SKM-1 (cell line): ENCODE results near the gene MMP13.
"Not testable (repeated sequence)": the region's sequence is repeated elsewhere in the genome, so short reads cannot be mapped to it uniquely, and the experiment has no call there.

Experiments used
- DNase-seq: peaks from one replicate; lab custom pipeline; 2025; ENCODE audit not compliant: unreplicated experiment; lab: John Stamatoyannopoulos, UW

The MMP13 gene

GRCh38 chr11:102936864-102937509, 18.5 kb downstream of the MMP13 start:
- DNase-seq: no peak

DNA sequence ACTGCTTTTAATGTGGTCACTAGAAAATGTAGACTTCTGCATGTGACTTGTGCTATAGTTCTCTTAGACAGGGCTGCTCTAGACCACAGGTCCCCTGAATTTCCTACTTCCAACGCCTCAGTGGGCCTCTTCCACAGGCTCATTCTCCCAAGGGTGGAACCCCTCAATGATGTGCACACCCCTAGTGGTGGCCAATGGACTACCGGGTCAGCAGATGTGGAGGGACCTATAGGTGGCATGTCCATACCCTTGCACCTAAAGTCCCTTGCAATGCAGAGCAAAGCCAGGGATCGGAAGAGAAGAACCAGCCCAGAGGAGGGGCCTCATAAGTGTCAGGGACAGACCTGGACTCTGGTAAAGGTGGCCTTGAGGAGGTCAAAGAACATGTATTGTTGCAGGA, 20.0 kb downstream of the MMP13 start:
- DNase-seq: no peak

DNA sequence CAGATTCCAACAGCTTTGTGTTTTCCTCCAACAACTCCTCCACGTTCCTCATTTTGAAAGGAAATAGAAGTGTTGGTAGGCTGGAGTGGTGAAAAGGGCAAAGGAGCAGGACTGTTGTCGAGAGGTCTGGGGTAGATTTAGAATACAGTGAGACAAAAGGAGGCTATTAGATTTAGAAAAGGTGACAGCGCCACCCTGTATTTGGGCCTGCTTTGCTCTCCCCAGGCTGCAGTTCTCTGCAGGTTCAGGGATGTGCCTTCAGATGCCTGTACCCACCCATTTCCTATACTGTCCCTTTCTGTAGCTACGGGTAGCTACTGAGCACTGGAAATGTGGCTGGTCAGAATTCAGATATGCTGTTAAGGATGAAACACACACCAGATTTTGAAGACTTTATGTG, 20.8 kb downstream of the MMP13 start:
- no peak for DNase-seq

- no peak for DNase-seq
Measured at GRCh38 chr11:102933627-102934026, 21.9 kb downstream of the MMP13 start.

DNA sequence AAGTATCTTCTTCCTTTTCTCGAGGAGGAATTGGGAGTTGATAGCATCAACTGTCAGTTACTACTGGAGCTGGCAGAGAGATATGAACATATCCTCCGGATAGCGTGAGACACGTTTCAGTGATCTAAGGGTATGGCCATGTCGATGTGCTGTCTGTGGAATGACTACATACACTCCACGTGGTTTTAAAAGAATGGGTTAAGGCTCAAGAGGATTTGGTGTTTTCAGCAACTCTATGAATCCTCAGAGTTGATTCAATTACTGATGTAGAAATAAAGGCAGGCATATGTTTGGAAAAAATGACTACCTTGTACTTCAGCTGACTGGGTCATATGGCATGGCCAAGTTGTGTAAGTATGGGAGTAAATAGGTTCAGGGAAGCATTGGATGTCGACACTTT, 22.9 kb downstream of the MMP13 start:
- no peak for DNase-seq

- DNase-seq: no peak
Measured at GRCh38 chr11:102930451-102930850, 25.1 kb downstream of the MMP13 start.

DNA sequence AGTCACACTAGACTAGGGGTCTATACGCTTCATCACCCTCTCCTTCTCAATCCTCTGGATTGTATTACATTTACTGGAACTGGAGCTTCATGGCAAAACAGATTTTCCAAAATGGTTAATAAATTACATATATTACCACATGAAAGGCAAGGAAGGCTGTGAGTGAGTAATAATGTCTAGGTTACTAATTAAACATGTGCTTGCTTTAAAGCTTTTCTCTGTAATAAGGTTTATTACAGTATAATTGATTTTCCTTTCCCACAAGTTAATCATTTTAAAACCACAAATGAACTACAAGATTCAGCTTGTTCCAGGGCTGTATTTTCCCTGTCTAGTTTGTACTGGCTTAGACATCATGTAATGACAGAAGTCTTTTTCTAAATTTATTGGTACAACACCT, 25.6 kb downstream of the MMP13 start:
- no peak for DNase-seq

DNA sequence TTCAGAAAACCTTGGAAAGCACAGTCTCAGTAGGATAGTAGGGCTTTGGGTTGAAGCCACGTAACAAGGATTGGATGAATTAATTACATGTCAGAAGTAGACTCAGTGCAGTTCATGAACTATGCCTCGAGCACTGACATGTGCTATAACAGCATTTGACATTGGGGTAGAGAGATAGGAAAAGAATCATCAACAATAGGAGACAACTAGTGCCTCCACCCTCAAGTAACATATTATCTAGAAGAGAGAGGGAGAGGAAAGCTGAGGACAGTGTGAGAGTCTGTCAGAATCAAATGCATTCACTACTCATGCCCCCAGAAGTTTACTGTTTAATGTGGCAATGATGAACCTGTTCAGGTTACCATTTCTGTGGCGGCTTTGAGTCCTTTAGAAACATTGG, 26.4 kb downstream of the MMP13 start:
- no peak for DNase-seq

DNA sequence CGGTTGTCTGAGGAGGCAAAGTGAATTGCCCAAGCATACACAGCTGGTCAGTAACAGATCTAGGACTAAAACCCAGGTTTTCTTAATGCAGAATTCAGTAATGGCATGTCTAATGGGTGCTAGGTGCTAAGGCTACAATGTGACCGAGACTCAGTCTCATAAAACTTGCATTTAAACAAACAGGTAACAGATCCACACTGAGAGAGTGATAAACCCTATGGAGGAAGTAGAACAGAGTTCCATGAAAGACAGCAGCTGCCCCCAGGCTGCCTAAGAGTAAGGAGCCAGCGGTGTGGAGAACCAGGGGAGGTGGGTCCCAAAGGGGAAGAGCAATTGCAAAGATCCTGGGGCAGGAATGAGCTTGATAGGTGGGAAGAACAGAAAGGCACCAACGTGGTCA, 27.3 kb downstream of the MMP13 start:
- DNase-seq: no peak

DNA sequence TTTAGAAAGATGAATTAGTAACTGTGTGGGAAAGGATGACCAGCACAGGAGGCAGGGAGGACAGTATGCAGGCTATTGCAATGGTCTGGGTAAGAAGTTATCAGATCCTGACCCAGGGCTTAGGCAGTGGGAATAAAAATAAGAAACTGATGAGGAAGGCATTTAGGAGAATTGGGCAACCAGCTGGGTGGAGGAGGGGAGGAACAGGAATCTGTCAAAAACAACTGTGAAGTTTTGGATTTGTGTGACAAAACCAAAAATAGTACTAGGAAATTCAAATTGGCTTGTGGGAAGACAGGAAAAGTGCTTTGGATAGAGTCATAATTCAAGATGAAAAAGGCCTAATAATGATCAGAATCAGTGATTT, 27.9 kb downstream of the MMP13 start:
- no peak for DNase-seq

- no peak for DNase-seq
Measured at GRCh38 chr11:102926961-102927623, 28.4 kb downstream of the MMP13 start.

DNA sequence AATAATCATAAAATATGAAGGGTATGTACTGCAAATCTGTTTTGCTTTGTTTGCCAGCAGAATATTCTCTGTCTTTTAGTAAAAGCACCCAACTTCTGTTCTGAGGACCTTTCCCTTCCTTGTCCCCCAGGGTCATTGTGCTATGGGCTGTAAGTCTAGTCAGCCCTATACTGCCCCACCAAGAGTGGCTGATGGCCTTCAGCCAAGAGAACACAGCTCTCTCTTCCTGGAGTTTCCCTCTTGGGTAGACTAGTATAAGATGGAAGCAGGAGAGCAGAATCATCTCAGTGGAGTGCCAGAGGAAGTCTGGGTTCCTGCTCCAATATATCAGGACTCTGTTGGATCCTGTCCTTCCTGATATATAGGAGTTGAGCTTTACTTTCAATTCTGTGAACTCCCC, 29.0 kb downstream of the MMP13 start:
- no peak for DNase-seq

DNA sequence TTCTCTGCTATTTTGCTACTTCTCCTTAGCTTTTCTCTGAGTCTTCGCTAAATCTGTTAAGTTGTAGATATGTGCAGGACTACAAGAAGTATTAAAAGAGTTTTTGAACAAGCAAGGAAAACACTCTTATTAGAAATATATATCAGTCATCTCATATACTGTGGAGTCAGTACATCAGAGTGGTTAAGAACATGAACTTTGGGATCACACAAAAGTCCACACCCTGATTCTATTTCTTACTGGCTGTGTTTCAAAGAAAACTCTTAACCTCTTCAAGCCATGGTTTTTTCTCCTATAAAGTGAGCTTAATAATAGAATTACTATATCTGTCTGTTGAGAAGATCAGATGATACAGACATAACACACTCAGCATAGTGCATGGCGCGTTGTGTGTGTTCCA, 29.5 kb downstream of the MMP13 start:
- DNase-seq: no peak

DNA sequence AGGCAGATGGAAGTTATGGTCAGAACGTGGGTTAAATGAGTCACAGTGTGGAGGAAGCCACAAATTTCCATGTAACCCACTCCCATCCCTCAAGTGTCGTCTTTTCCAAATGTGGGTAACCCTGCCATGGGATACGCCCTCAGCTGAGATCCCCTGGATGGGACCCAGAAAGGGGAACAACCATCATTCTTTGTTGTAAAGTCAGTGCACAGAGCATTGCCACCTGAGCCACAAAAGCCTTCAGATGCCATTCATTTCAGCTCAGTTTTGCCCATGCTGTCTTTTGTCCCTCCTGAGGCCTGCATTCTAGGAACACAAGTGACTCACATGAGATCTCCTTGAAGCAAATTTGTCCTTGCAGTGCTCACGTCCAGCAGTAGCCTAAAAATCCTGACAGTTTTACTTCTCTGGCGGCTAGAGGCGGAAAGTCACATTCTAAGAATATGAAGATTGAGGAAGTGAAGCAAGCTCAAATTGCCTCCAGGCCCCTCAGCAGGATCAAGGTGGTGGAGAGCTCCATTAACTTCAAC, 30.6 kb downstream of the MMP13 start:
- DNase-seq: peak; percentile 47

GRCh38 chr11:102921587-102922220, 33.8 kb downstream of the MMP13 start:
- no peak for DNase-seq

- peak; percentile 46 for DNase-seq
Measured at GRCh38 chr11:102920118-102920684, 35.3 kb downstream of the MMP13 start.

GRCh38 chr11:102915044-102915375, 40.5 kb downstream of the MMP13 start:
- DNase-seq: no peak

DNA sequence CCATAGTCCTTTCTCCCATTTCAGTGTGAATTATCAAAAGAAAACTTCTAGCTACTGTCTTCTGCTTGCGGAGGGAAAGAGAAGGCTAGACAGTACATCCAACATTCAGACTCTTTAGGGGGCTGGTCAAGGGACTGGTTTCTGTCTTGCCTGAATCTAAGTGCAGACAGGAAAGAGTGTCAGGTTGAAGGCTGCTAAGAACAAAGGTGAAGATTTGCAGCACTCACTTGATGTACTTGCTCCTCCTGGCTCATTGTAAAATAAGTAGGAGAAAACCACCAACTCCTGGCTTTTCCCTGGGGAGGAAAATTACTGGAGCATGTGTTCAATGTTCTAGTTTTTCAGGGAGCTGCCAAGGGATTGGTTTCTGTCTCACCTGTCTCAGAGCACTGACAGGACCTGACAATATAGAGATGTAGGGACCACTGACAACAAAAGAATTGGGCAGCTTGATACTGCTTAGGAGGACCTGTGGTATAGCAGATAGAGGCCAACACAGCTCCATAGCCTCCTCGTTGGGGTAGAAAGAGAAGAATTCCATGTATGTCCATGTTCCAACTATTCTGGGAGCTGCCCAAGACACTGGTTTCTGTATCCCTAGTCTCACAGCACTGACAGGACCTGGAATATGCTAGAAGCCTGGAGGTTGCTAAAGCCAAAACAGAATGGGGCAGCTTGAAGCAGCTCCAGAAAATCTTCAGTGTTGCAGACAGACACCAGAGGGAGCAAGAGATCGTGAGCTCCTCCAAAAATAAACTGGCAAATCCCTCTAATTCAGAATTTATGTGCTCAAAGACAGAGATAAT, 41.1 kb downstream of the MMP13 start:
- DNase-seq: no peak

- no peak for DNase-seq
Measured at GRCh38 chr11:102912482-102912830, 43.1 kb downstream of the MMP13 start.

GRCh38 chr11:102911758-102912481, 43.6 kb downstream of the MMP13 start:
- DNase-seq: no peak

DNA sequence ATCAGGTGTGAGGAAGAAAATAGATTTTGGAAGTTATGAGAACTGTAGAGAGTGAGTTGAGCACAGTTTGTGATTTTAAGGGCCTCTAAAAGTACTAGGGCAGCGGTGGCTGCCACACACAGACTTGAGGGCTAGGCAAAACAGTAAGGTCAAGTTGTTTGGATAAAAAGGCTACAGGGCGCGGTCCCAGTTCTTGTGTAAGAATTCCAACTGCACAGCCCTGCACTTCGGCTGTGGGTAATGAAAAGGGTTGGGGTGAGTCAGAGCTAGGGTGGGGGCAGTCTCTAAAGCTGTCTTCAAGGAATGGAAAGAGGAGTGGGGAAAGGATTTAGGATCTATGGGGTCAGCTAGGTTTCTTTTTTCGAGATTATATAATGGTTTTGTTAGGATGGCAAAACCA, 49.7 kb downstream of the MMP13 start:
- not testable (repeated sequence) for DNase-seq
